DMS 273 treated with DMSO at 0.1 percent for 48 hours (cell line): Measurements from ENCODE around the gene KRT71.

Source experiments
- DNase-seq: peaks from one replicate; lab custom pipeline; 2025; lab: John Stamatoyannopoulos, UW

Gene KRT71

GRCh38 chr12:52539083-52539820, 13.7 kb downstream of the KRT71 start:
- no peak for DNase-seq

DNA sequence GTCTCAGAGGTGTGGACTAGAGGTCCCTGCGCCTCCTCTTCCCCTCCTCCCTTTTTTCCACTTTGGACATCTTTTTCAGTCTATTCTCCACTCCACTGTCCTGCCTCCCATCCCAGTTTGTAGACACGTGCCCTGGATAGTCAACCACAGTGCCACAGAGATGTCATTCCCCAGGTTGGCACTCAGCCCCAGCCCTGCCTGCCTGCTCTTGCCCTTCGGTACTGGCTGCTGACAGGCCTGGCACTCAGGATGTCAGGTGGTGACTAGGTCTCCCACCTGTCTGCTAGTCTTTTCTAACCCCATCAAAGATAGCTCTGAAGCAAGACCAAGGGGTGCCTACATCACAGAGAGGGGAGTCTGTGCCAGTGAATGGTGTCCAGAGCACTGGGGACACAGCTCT, 15.8 kb downstream of the KRT71 start:
- no peak for DNase-seq

DNA sequence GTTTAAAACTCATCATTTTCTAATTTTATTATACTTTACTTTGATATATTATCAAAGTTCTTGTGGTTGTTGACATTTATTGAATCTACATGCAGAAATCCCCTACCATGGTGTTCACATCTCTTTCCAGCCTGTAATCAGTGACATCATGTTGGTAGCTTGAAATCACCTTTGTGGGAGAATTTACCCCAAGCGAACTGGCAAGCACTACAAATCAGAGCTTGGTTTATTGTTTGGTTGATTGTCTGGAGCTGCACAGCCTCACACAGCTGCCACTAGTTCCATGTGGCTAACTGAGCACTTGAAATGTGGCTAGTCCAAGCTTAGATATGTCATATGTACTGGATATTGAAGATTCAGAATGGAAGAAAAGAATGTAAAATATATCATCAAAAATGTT, 17.4 kb downstream of the KRT71 start:
- DNase-seq: no peak

- no peak for DNase-seq
Observed at GRCh38 chr12:52534482-52534881, 18.5 kb downstream of the KRT71 start.

- no peak for DNase-seq
Observed at GRCh38 chr12:52533686-52534470, 19.1 kb downstream of the KRT71 start.

GRCh38 chr12:52532636-52533035, 20.3 kb downstream of the KRT71 start:
- no peak for DNase-seq

DNA sequence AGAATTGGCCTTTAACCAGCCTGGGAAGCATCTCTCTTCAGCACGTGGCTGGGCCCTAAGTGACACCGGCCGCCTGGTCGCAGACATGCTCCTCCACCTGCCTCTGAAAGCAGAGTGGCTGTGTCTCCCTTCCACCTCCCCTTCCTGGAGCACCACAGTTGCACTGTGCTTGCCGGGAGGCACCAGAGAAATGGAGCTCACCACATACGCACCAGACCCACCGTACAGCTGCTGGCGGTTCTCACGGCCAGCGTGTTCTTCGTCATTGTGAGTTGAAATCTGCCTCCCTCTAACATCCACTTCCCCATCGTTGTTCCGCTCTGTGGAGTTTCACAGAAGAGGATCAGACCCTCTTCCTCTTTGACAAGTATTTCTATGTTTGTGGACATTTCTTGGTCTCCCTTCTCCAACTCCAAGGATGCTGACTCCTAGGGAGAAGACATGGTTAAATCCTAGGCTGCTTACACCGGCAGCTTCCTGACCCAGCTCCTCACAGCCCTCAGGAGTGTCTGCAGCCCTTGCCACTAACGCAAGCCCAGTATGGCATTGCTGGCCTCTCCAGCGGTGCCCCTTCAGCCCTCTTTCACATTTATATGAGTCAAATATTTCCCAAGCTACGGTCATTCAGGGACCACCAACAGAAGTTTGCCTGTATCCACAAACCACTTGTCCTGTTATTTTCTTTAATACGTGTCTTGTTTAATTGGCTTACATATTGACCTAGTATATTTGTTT, 21.2 kb downstream of the KRT71 start:
- no peak for DNase-seq

DNA sequence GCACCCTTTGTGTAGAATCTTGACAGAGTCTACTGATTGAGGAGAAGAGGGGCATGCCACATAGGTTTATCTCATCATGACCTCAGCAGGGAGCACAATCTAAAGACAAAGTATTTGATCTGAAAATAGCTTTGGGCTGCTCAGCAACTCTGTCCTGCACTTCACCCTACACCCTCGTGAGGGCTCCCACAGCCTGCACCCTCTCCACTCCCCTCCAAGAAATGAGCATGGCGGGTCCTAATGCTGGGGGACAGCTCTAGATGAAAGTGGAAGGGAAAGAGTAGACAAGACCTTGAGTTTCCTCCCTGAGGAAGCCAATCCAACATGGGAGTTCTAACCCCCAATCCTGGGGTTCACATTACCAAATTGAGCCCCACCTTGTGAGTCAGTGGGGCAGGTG, 22.0 kb downstream of the KRT71 start:
- DNase-seq: no peak

DNA sequence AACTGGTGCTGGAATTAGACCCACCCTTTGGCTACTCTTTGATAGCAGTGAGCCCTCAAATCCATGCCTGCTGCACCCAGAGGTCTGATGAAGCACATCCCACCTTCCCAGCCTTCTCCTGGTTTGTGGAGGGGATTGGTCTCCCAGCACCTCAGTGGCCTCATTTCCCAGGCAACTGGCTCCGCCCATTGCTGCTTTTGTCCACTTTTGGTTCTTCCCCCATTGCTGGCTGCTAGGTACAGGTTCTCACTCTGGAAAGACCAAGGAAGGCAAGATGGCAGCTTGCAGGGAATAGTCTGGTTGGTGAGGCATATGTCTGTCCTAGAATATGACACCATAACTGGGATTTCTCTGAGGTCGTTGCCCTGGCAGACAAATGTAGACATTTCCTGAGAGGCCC, 22.6 kb downstream of the KRT71 start:
- no peak for DNase-seq

GRCh38 chr12:52529846-52530245, 23.1 kb downstream of the KRT71 start:
- no peak for DNase-seq

GRCh38 chr12:52529417-52529816, 23.5 kb downstream of the KRT71 start:
- no peak for DNase-seq

- DNase-seq: no peak
Observed at GRCh38 chr12:52528641-52529143, 24.3 kb downstream of the KRT71 start.

GRCh38 chr12:52527121-52527800, 25.7 kb downstream of the KRT71 start:
- DNase-seq: no peak

- DNase-seq: no peak
Observed at GRCh38 chr12:52526511-52526951, 26.4 kb downstream of the KRT71 start.

GRCh38 chr12:52525661-52526499, 27.1 kb downstream of the KRT71 start:
- DNase-seq: no peak

DNA sequence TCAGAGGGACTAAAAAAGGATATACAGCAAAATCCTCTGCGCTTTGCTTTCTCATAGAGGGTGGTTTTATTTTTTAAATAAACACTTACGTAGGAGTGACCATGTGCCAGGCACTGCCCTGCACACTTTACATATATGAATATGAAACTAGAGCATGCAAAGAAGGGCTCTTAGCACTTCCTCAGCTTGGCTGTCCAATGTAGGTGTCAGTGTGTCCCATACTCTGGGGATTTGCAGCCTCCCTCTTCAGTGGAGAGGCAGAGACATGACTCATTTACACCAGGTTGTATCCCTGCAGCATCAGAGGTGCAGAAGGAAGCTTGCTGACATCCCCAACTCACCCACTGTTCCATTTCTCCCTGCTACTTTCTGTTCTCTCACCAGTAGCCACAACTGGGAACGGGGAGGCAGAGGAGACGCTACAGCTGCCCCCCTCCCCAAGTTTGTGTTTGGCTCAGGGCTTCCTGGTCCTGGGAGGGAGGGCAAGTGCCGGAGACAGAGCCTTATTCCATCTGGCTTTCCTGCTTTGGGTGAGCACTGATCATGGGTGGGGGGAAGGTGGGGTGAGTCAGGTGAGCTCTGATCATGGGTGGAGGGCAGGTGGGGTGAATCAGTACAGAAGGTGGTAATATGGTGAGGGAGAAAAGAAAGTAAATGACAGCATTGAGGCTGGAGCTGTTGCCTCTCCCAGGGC, 27.9 kb downstream of the KRT71 start:
- no peak for DNase-seq

GRCh38 chr12:52524241-52524897, 28.6 kb downstream of the KRT71 start:
- DNase-seq: no peak

- DNase-seq: no peak
Observed at GRCh38 chr12:52523824-52524223, 29.1 kb downstream of the KRT71 start.

GRCh38 chr12:52522346-52523011, 30.5 kb downstream of the KRT71 start:
- DNase-seq: no peak
